Type B pancreatic cell (in vitro differentiated cells): Measurements from ENCODE around the gene DNAL1. TPM values are rescaled to one million over a fixed set of nuclear protein-coding genes. Genes with fewer than 3 reads are reported as not detected.

Experiments used
- DNase-seq: peaks from one replicate; pipeline ENCODE4 v3.0.0; 2021; ENCODE audit warnings: mixed read lengths; ENCODE audit not compliant: unreplicated experiment; ENCODE audit errors: extremely low spot score
- H3K27ac Mint-ChIP-seq: 2 replicates; pipeline ENCODE4 v1.8.0; 2021; ENCODE audit warnings: mild to moderate bottlenecking, mixed read lengths
- H3K27me3 Mint-ChIP-seq: 2 replicates; pipeline ENCODE4 v1.8.0; 2021; ENCODE audit warnings: mixed read lengths
- H3K36me3 Mint-ChIP-seq: 2 replicates; pipeline ENCODE4 v1.8.0; 2021; ENCODE audit warnings: mixed read lengths
- H3K4me1 Mint-ChIP-seq: one replicate; pipeline ENCODE4 v1.8.0; 2021; ENCODE audit warnings: mixed read lengths; ENCODE audit not compliant: unreplicated experiment
- H3K4me3 Mint-ChIP-seq: 2 replicates; pipeline ENCODE4 v1.8.0; 2021; ENCODE audit warnings: mild to moderate bottlenecking, mixed read lengths
- H3K9me3 Mint-ChIP-seq: 2 replicates; pipeline ENCODE4 v1.8.0; 2021; ENCODE audit warnings: mixed read lengths
- CTCF ChIP-seq: fragments of 200-600 bp; sonication (generic); conservative IDR thresholded peaks from 2 replicates; pipeline ENCODE4 v1.5.0; 2021; ENCODE audit warnings: antibody characterized with exemption, mild to moderate bottlenecking
- total RNA-seq: library from RNA; stranded (reverse); gene quantifications from 2 replicates; pipeline ENCODE4 v1.2.1, GENCODE V29; 2021; ENCODE audit warnings: low replicate concordance

DNAL1 gene
- total RNA-seq, 1 donor from 2014 or later = 20.3 TPM

GRCh38 chr14:73746520-73747378 is 102.0 kb downstream of the DNAL1 start:
- H3K9me3 Mint-ChIP-seq = no peaks in the 10 kb centered on the region
- no peak for DNase-seq

GRCh38 chr14:73747379-73748211 is 102.8 kb downstream of the DNAL1 start:
- peak overlapping the region; percentile 84 for H3K27ac Mint-ChIP-seq
- H3K4me3 Mint-ChIP-seq = peak overlapping the region; percentile 43
- H3K4me1 Mint-ChIP-seq = peaks cover 77% of the 10 kb centered on the region
- no peak for DNase-seq
- no peak for TF ChIP-seq CTCF
- H3K27me3 Mint-ChIP-seq = no peaks in the 10 kb centered on the region
- H3K36me3 Mint-ChIP-seq = peaks cover 4% of the 10 kb centered on the region
- no peaks in the 10 kb centered on the region for H3K9me3 Mint-ChIP-seq

More at GRCh38 chr14:73746520-73747378, 102.0 kb downstream of the DNAL1 start:
- Mint-ChIP-seq H3K27ac (peak overlapping the region; percentile 84), H3K4me3 (peak overlapping the region; percentile 60), H3K36me3 (no peaks in the 10 kb centered on the region), H3K4me1 (peaks cover 77% of the 10 kb centered on the region), H3K27me3 (no peaks in the 10 kb centered on the region)
- TF ChIP-seq CTCF = peak; percentile 29

- DNase-seq = no peak
- Mint-ChIP-seq H3K4me1 (peaks cover 75% of the 10 kb centered on the region), H3K36me3 (peaks cover 4% of the 10 kb centered on the region), H3K27ac (peak overlapping the region; percentile 14), H3K27me3 (no peaks in the 10 kb centered on the region), H3K4me3 (no peak overlapping the region), H3K9me3 (no peaks in the 10 kb centered on the region)
- TF ChIP-seq CTCF = no peak
These were observed 104.1 kb downstream of the DNAL1 start for GRCh38 chr14:73748858-73749357.

- no peak for TF ChIP-seq CTCF
- Mint-ChIP-seq H3K4me1 (peaks cover 75% of the 10 kb centered on the region), H3K9me3 (no peaks in the 10 kb centered on the region), H3K36me3 (peaks cover 4% of the 10 kb centered on the region), H3K27ac (peak overlapping the region; percentile 74), H3K4me3 (peak overlapping the region; percentile 54), H3K27me3 (no peaks in the 10 kb centered on the region)
- DNase-seq = no peak
These were observed 105.1 kb downstream of the DNAL1 start for GRCh38 chr14:73749706-73750530.

GRCh38 chr14:73750531-73750901 is 105.7 kb downstream of the DNAL1 start:
- Mint-ChIP-seq H3K4me3 (no peak overlapping the region), H3K9me3 (no peaks in the 10 kb centered on the region), H3K4me1 (peaks cover 75% of the 10 kb centered on the region), H3K27ac (peak overlapping the region; percentile 74), H3K36me3 (peaks cover 4% of the 10 kb centered on the region), H3K27me3 (no peaks in the 10 kb centered on the region)
- DNase-seq = no peak
- TF ChIP-seq CTCF = no peak
